NCI-H1694 (cell line): ENCODE results near the gene CCDC157.
A peak's percentile ranks its signal among the peaks of the same experiment; 100 is the strongest.

ENCODE experiments used
- DNase-seq: peaks from one replicate; lab custom pipeline; 2025; lab: John Stamatoyannopoulos, UW

CCDC157 gene

GRCh38 chr22:30356449-30357235 is at the start of gene CCDC157, which contains the start of gene SF3A1:
Gene CCDC157 (plus strand): TSS chr22:30357007. CDS start chr22:30366001, 8,994 bp downstream.
Gene SF3A1 (minus strand): TSS chr22:30356894. CDS start chr22:30356792, 102 bp downstream.
- DNase-seq: peak; percentile 54

DNA sequence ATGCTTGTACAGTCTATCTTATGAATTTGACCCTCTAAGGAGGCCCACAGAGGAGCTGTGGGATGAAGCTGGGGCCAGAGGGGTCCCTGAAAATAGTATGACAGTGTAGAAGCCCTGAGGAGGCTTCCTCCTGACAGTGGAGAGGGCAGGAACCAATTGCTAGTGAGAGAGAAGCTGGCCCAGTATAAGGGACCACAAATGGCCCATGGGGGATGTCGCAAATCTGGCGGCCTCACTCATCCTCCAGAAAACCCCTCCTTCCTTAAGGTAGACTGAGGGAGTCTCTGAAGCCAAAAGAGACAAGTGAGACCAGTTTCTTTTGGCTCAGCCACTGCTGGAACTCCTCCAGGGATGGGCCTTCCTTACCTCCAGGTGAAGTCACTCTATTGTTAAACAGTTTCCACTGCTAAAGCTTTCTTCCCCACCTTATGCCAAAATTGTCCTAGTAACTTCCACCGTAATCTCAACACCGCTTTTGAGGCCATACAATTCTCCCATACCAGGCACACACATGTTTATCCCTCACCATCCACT is 49.7 kb upstream of the CCDC157 start:
- no peak for DNase-seq

DNA sequence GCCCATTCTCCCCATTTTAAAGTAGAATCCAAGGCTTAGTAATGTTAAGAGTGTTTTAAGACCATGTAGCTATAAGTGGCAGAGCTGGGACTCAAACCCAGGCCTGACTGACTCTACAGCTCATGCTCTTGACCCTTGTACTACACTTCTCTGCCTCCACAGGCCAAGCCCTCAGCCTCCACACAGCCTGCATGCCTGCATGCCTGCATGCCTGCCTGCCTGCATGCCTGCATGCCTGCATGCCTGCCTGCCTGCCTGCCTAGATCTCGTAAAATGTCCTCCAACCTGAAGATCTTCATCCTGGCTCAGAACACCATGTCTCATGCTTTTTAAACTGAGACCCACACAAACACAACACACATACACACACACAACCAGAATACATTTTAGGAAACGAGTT is 48.7 kb upstream of the CCDC157 start:
- no peak for DNase-seq

DNA sequence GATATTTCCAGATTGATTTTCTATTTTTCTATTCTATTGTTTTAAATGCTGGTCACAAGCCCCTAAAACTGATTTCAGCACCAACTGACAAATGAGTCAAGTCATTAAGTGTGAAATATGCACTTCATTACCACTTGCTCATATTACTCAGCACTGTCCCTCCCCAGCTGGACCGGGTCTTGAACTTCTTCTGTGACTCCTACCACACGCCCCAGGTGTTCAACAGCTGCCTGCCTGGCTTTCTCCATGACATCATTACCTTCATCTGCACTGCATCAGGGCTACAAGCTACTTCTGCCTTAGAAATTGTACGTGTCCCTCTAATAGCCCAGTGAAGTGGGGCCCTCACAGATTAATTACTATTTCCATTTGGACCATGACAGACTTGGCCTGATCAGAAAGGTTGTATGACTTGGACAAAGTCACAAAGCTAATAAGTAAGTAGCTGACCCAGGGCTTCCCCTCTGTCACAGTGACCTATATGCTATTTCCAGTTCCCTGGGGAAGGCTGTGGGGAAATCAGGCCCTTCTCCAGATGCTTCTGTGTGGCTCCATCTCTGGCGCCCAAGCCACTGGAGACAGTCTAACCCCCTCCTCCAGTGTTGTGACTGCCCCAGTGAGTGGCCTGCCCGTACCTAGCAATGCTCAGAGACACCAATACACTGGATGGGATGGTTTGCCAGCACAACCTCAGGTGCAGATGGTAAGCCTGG is 48.1 kb upstream of the CCDC157 start:
- no peak for DNase-seq

DNA sequence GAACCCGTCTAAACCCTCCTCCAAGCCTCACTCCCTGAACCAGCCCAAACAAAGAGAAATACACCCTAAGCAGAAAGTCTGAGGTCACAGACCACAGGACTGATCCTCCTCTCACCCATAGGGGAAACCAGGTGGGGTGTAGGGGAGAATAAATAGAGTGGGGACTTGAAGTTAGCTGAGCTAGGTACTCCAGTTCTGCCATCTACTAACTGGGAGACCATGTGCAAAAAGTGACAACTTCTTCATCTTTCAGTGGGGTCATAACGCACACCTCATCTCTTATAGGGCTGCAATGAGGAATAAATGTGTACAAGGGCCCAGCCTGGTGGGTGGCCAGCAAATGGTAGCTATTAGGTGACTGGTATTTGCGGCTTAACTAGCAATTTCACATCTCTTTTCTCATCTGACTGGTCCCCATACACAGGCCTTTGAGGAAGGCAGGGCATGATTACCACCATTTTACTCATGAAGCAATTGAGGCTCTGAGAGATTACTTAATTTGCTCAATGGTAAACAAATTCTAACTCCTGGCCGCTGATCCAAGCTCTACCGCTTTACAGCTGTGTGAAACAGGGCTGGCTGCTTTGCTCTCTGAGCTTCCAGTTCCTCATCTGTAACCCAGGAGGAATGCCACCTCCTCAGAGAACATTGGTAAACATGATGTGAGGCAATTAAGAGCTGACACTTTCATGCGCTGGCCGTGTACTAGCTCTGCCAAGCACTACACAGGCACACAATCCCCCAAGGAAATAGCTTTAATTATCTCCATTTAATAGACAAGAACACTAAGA is 46.7 kb upstream of the CCDC157 start:
- no peak for DNase-seq

GRCh38 chr22:30310881-30311771 is 45.7 kb upstream of the CCDC157 start:
- DNase-seq: no peak

- DNase-seq: no peak
Observed at GRCh38 chr22:30312053-30312452, 44.8 kb upstream of the CCDC157 start.

- no peak for DNase-seq
Observed at GRCh38 chr22:30313527-30314363, 43.1 kb upstream of the CCDC157 start.

DNA sequence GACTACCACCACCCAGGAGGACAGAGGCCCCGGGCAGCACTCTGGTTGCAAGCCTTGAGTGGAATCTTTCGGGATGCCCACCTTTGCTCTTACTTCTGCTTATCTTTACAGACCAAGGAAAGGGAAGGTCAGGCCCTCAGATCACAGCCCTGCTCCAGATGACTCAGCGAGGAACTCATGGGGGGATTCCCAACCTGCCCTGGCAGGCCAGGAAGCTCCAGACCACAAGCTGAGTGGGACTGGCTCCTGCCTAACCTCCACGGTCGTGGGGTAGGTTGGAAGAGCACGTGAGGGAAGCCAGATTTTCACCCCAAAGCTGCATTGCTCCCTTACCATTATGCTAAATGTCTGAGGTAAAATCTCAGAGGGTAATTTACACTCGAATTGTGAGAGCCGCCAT is 41.9 kb upstream of the CCDC157 start:
- no peak for DNase-seq

DNA sequence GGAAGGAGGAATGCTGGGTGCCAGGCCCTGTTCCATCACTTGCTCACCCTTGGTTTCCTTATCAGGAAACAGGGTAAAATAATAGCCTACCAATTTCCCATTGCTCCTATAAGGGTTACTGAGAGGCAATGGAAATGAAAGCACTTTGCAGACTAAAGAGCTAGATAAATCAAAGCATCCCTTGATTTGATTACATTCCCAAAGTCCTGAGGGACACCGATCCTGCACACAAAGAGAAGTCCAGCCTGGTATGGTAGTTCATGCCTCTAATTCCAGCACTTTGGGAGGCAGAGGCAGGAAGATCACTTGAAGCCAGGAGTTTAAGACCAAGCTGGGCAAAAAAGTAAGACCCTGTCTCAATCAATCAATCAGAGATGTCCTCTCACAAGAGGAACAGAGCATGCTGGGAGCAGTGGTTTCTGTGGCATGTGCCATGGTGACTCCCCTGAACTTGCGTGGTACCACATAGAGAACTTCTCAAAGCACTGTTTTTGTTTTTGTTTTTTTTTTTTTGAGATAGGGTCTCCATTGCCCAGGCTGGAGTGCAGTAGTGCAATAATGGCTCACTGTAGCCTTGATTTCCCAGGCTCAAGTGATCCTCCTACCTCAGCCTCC is 40.7 kb upstream of the CCDC157 start:
- no peak for DNase-seq

GRCh38 chr22:30317778-30318177 is 39.0 kb upstream of the CCDC157 start:
- no peak for DNase-seq

DNA sequence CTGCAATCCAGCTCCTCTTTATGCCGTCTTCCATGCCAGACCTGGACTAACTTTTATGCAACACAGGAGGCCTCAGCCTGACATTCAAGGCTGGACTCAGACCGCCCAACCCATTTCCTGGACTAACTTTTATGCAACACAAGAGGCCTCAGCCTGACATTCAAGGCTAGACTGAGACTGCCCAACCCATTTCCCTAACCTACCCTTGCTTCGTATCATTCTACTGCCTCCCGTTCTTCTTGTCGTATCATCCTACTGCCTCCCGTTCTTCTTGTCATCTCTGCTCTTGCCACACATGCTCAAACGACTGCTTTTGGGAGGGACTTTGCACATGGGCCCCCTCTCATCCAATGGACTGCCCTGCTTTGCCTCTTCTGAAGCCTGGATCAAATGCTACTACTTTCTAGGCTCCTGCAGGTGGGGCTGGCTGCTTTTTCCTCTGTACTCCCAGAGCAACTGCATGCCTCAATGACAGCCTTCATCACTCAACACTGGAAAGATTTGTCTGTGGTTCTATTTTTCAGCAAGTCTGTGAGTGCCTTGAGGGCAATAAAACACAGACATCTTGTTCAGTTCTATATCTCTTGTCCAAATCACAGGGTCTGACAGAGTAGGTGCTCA is 37.9 kb upstream of the CCDC157 start:
- no peak for DNase-seq

DNA sequence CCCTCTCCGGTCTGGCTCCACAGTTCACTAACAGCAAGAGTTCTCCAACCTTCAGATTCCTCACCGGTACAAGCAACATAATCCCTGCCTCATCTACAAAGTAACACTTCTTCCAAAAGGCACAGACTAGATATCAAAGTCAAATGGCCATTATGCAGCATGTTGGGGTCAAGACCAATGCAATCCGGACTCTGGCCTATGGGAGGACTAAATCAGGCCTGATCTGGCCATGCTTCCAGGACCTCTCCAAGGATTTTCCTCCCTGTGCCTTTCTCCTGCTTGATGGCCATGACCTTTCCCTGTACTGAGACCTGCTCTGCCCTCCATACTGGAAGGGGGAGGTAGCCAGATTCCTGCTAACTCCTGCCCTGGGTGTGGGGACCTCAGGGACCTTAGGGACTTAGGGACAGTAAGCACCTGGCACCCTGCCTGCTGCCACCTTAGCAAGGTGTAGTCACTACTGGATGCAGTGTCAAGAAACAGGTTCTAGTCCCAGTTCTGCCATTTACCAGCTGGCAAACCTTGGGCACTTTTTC is 36.7 kb upstream of the CCDC157 start:
- no peak for DNase-seq

- no peak for DNase-seq
Observed at GRCh38 chr22:30321461-30321860, 35.3 kb upstream of the CCDC157 start.

DNA sequence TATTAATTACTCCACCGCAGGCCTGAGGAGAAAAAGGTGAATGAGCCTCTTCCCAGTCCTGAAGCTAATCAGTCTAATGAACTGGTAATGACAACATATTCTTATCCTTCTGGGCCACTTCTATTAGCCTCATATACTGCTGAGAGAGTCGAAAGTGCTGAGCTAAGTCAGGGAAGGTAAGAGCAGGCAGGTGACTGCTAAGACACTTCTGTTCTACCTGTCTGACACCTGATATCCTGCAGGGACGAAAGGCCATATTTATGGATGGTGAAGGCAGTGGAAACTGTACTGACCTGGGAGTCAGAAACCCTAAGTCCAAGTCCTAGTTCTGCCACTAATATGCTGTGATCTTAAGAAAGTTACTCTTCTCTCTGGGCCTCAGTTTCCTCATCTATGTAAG is 33.6 kb upstream of the CCDC157 start:
- no peak for DNase-seq

GRCh38 chr22:30324014-30324730 is 32.6 kb upstream of the CCDC157 start:
- DNase-seq: no peak

GRCh38 chr22:30325065-30325720 is 31.6 kb upstream of the CCDC157 start:
- no peak for DNase-seq

- DNase-seq: no peak
Observed at GRCh38 chr22:30325724-30326254, 31.0 kb upstream of the CCDC157 start.
